Measurements from ENCODE around the gene FOXP4.

DNA sequence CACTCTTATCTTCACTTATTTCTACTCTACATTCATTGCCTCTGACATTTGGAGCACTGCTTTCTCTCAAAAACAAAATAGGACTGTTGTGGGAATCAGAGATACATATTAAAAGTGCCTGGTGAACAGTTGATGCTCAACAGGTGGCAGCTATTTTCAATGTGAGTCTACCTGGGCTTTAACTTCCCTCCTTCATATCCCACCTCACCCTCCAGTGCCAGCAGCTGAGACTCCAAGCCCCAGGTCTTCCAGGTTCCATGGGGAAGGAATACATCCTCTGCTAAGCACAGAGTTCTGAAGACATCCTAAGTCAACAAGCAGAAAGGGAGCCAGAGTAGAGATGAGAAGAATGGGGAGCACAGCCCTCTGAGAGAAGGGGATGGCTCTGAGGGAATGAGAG is 7.0 kb upstream of the FOXP4 start:
- TF ChIP-seq, protein P1, sequence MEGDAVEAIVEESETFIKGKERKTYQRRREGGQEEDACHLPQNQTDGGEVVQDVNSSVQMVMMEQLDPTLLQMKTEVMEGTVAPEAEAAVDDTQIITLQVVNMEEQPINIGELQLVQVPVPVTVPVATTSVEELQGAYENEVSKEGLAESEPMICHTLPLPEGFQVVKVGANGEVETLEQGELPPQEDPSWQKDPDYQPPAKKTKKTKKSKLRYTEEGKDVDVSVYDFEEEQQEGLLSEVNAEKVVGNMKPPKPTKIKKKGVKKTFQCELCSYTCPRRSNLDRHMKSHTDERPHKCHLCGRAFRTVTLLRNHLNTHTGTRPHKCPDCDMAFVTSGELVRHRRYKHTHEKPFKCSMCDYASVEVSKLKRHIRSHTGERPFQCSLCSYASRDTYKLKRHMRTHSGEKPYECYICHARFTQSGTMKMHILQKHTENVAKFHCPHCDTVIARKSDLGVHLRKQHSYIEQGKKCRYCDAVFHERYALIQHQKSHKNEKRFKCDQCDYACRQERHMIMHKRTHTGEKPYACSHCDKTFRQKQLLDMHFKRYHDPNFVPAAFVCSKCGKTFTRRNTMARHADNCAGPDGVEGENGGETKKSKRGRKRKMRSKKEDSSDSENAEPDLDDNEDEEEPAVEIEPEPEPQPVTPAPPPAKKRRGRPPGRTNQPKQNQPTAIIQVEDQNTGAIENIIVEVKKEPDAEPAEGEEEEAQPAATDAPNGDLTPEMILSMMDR (IDR thresholded peaks at IDR 0.05) = no peak
- TF ChIP-seq EP300 (IDR thresholded peaks at IDR 0.05) (no peak), POLR2A (IDR thresholded peaks at IDR 0.05; ENCODE audit: low read depth) (no peak)
